ENCODE data around the gene PBX1. TPM values are rescaled to one million over a fixed set of nuclear protein-coding genes. Genes with fewer than 3 reads are reported as not detected.

PBX1 gene
- total RNA-seq, 3 donors from 2014 or later (not counting 1 experiment from before 2014, with no cell fraction given), result 0.54 to 3.5 (median 1.4) TPM

DNA sequence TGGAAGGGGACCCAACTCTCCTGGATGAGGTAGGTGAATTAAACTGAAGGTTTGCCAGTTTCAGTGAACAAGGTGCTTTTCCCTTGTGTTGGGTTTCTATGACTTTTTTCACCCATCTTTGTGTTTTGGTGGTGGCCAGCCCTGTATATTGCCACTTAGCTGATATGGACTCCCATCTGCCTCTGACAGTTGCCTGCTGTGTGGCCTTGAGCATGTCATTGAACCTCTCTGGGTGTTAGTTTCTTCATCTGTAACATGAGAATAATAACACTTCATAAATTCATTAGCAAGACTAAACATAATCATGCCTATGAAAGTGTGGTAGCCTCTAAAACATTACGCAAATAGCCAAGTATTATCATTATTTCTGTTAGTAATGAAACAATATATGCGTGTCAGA, 141.7 kb downstream of the PBX1 start:
- intact Hi-C loops (cut with micrococcal nuclease), result no loop called here
- H3K4me3 Mint-ChIP-seq, result no peak overlapping the region
- no peaks in the 10 kb centered on the region for H3K36me3 ChIP-seq (ENCODE audit: control insufficient read depth, insufficient read depth, low read length)
- WGBS (ENCODE audit: insufficient coverage), result no CpG with 5 or more reads among the region's 2 CpGs
- no peak overlapping the region for H3K27ac ChIP-seq (ENCODE audit: low read length)
- H3K4me1 Mint-ChIP-seq, result peaks cover under 1% of the 10 kb centered on the region in 2 donors
- no peaks in the 10 kb centered on the region for H3K9me3 Mint-ChIP-seq
- H3K9me3 ChIP-seq (ENCODE audit: control insufficient read depth, insufficient read depth, low read length), result no peaks in the 10 kb centered on the region
- H3K4me1 ChIP-seq (ENCODE audit: control insufficient read depth, insufficient read depth, low read length), result no peaks in the 10 kb centered on the region
- H3K36me3 Mint-ChIP-seq, result no peaks in the 10 kb centered on the region
- no peaks in the 10 kb centered on the region for H3K27me3 ChIP-seq (ENCODE audit: control insufficient read depth, insufficient read depth, low read length)
- no peak for DNase-seq
- TF ChIP-seq, protein P1, sequence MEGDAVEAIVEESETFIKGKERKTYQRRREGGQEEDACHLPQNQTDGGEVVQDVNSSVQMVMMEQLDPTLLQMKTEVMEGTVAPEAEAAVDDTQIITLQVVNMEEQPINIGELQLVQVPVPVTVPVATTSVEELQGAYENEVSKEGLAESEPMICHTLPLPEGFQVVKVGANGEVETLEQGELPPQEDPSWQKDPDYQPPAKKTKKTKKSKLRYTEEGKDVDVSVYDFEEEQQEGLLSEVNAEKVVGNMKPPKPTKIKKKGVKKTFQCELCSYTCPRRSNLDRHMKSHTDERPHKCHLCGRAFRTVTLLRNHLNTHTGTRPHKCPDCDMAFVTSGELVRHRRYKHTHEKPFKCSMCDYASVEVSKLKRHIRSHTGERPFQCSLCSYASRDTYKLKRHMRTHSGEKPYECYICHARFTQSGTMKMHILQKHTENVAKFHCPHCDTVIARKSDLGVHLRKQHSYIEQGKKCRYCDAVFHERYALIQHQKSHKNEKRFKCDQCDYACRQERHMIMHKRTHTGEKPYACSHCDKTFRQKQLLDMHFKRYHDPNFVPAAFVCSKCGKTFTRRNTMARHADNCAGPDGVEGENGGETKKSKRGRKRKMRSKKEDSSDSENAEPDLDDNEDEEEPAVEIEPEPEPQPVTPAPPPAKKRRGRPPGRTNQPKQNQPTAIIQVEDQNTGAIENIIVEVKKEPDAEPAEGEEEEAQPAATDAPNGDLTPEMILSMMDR (IDR thresholded peaks at IDR 0.05), result no peak
- no peak for ATAC-seq
- H3K27me3 Mint-ChIP-seq (ENCODE audit: low read depth in 2 of 2), result peaks cover 13 to 48% of the 10 kb centered on the region in 2 donors
- no peak overlapping the region for H3K27ac Mint-ChIP-seq
- H3K4me3 ChIP-seq (ENCODE audit: low read length), result no peak overlapping the region

GRCh38 chr1:164701189-164701761, 142.3 kb downstream of the PBX1 start:
- no peak overlapping the region for H3K4me3 ChIP-seq (ENCODE audit: low read length)
- intact Hi-C loops (cut with micrococcal nuclease), result no loop called here
- WGBS (ENCODE audit: insufficient coverage), result 91% methylated on average over 1 of the region's 2 CpGs
- no peak overlapping the region for H3K4me3 Mint-ChIP-seq
- TF ChIP-seq, protein P1 (IDR thresholded peaks at IDR 0.05), result no peak
- H3K9me3 Mint-ChIP-seq, result no peaks in the 10 kb centered on the region
- H3K27ac Mint-ChIP-seq, result no peak overlapping the region
- no peak for DNase-seq
- no peaks in the 10 kb centered on the region for H3K9me3 ChIP-seq (ENCODE audit: control insufficient read depth, insufficient read depth, low read length)
- H3K27ac ChIP-seq (ENCODE audit: low read length), result no peak overlapping the region
- peaks cover 13 to 48% of the 10 kb centered on the region in 2 donors for H3K27me3 Mint-ChIP-seq (ENCODE audit: low read depth in 2 of 2)
- ATAC-seq, result no peak
- peaks cover 6% of the 10 kb centered on the region in 2 donors for H3K4me1 Mint-ChIP-seq
- H3K4me1 ChIP-seq (ENCODE audit: control insufficient read depth, insufficient read depth, low read length), result no peaks in the 10 kb centered on the region
- H3K36me3 ChIP-seq (ENCODE audit: control insufficient read depth, insufficient read depth, low read length), result no peaks in the 10 kb centered on the region
- no peaks in the 10 kb centered on the region for H3K27me3 ChIP-seq (ENCODE audit: control insufficient read depth, insufficient read depth, low read length)
- no peaks in the 10 kb centered on the region for H3K36me3 Mint-ChIP-seq

DNA sequence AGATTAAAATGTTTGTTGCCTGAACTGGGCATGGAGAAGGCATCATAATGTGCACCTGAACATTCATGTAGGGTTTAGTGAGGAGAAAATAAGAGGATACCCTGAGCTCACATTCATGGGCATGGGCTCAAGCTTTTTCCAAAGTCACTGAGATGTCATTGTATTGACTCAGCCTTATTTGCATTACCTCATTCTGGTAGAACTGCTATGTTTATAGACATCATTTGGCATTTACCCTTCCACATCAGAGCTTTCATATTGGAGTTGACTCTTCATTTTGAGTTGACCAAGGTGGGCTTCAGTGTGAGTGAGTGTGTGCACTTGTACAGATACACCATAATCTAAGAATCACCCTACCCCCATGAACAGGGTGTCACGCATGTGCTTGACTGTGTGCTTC, 143.2 kb downstream of the PBX1 start:
- TF ChIP-seq, protein P1 (IDR thresholded peaks at IDR 0.05), result no peak
- Mint-ChIP-seq H3K4me3 (no peak overlapping the region), H3K4me1 (peaks cover 15% of the 10 kb centered on the region in 2 donors), H3K27me3 (ENCODE audit: low read depth in 2 of 2) (peaks cover 13 to 46% of the 10 kb centered on the region in 2 donors), H3K27ac (no peak overlapping the region), H3K9me3 (no peaks in the 10 kb centered on the region), H3K36me3 (no peaks in the 10 kb centered on the region)
- intact Hi-C loops (cut with micrococcal nuclease), result no loop called here
- Histone ChIP-seq H3K4me1 (ENCODE audit: control insufficient read depth, insufficient read depth, low read length) (peaks cover 5% of the 10 kb centered on the region), H3K9me3 (ENCODE audit: control insufficient read depth, insufficient read depth, low read length) (no peaks in the 10 kb centered on the region), H3K36me3 (ENCODE audit: control insufficient read depth, insufficient read depth, low read length) (no peaks in the 10 kb centered on the region), H3K4me3 (ENCODE audit: low read length) (no peak overlapping the region), H3K27ac (ENCODE audit: low read length) (no peak overlapping the region), H3K27me3 (ENCODE audit: control insufficient read depth, insufficient read depth, low read length) (no peaks in the 10 kb centered on the region)
- ATAC-seq, result no peak
- DNase-seq, result no peak
- WGBS (ENCODE audit: insufficient coverage), result no CpG with 5 or more reads among the region's 1 CpG

DNA sequence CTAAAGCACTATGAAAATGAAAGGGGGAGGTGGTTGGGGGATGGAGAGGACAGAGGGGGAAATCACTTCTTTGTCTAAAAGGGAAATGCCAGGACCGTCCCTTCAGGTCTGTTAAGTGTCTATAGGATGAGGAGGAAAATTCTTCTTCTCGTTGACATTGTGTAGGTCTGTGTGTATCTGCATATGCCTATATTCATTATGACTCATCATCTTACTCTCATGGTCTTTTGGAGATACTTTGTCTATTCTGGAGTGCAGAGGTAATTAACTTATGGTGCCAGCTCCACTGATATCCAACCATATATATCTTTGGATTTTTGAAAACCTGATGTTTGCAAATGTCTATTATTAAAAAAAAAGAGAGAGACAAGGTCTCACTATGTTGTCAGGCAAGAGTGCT, 143.7 kb downstream of the PBX1 start:
- Histone ChIP-seq H3K4me1 (ENCODE audit: control insufficient read depth, insufficient read depth, low read length) (peaks cover 9% of the 10 kb centered on the region), H3K27ac (ENCODE audit: low read length) (no peak overlapping the region), H3K9me3 (ENCODE audit: control insufficient read depth, insufficient read depth, low read length) (no peaks in the 10 kb centered on the region), H3K27me3 (ENCODE audit: control insufficient read depth, insufficient read depth, low read length) (no peaks in the 10 kb centered on the region), H3K4me3 (ENCODE audit: low read length) (no peak overlapping the region), H3K36me3 (ENCODE audit: control insufficient read depth, insufficient read depth, low read length) (no peaks in the 10 kb centered on the region)
- Mint-ChIP-seq H3K9me3 (no peaks in the 10 kb centered on the region), H3K27ac (no peak overlapping the region), H3K4me1 (peaks cover 20% of the 10 kb centered on the region in 2 donors), H3K4me3 (no peak overlapping the region), H3K36me3 (no peaks in the 10 kb centered on the region), H3K27me3 (ENCODE audit: low read depth in 2 of 2) (peaks cover 13 to 42% of the 10 kb centered on the region in 2 donors)
- TF ChIP-seq, protein P1 (IDR thresholded peaks at IDR 0.05), result no peak
- DNase-seq (no peak), ATAC-seq (no peak)
- WGBS (ENCODE audit: insufficient coverage), result 67% methylated on average over 1 of the region's 2 CpGs
- intact Hi-C loops (cut with micrococcal nuclease), result no loop called here
